ENCODE data around the gene RFC2. TPM values are rescaled to one million over a fixed set of nuclear protein-coding genes. Genes with fewer than 3 reads are reported as not detected.
"Not testable (repeated sequence)": the region's sequence is repeated elsewhere in the genome, so short reads cannot be mapped to it uniquely, and the experiment has no call there.

RFC2 gene
- total RNA-seq, 2 experiments from 2014 or later, result 52.5 to 55.9 TPM

GRCh38 chr7:74218343-74218698 lies 35.9 kb downstream of the RFC2 start:
- POLR2A ChIA-PET, result interaction anchor here (0.8 to 2.2 kb wide), 5 partner anchors 8 to 24 kb away, joined by 3 to 7 read pairs (median 3); partner anchors contain the start of gene LAT2
- no peak for DNase-seq
- H3K9me3 Mint-ChIP-seq, result no peaks in the 10 kb centered on the region
- no peak overlapping the region for H3K4me3 Mint-ChIP-seq
- peaks cover 32% of the 10 kb centered on the region for H3K4me1 Mint-ChIP-seq
- H3K27ac Mint-ChIP-seq, result peak overlapping the region; percentile 74
- H3K27me3 Mint-ChIP-seq, result no peaks in the 10 kb centered on the region
- CTCF ChIA-PET, result interaction anchor here (1.1 to 4.6 kb wide), 2 partner anchors 11 to 183 kb away, joined by 4 to 27 read pairs; no protein-coding TSS in a partner anchor
- H3K36me3 Mint-ChIP-seq (ENCODE audit: low read depth), result peaks cover 16% of the 10 kb centered on the region

GRCh38 chr7:74217455-74218342 lies 36.5 kb downstream of the RFC2 start:
- Mint-ChIP-seq H3K4me3 (peak overlapping the region; percentile 30), H3K27me3 (no peaks in the 10 kb centered on the region), H3K4me1 (peaks cover 34% of the 10 kb centered on the region), H3K9me3 (no peaks in the 10 kb centered on the region), H3K36me3 (ENCODE audit: low read depth) (peaks cover 12% of the 10 kb centered on the region), H3K27ac (peak overlapping the region; percentile 74)
- peak; percentile 46 for DNase-seq
- POLR2A ChIA-PET, result interaction anchor here (0.8 to 2.2 kb wide), 7 partner anchors 8 to 44 kb away, joined by 3 to 7 read pairs (median 3); partner anchors contain the start of genes EIF4H and LAT2
- CTCF ChIA-PET, result interaction anchor here (0.6 to 4.6 kb wide), 5 partner anchors 11 to 656 kb away, joined by 3 to 27 read pairs (median 3); no protein-coding TSS in a partner anchor

- H3K27ac Mint-ChIP-seq, result peak overlapping the region; percentile 73
- H3K9me3 Mint-ChIP-seq, result no peaks in the 10 kb centered on the region
- DNase-seq, result no peak
- H3K27me3 Mint-ChIP-seq, result no peaks in the 10 kb centered on the region
- CTCF ChIA-PET, result interaction anchor here (1.6 to 4.6 kb wide), 2 partner anchors 9 to 20 kb away, joined by 3 to 27 read pairs; no protein-coding TSS in a partner anchor
- H3K4me3 Mint-ChIP-seq, result no peak overlapping the region
- POLR2A ChIA-PET, result interaction anchor here (1.6 kb wide), 1 partner anchor 19 kb away, joined by 3 read pairs; no protein-coding TSS in a partner anchor
- peaks cover 37% of the 10 kb centered on the region for H3K4me1 Mint-ChIP-seq
- H3K36me3 Mint-ChIP-seq (ENCODE audit: low read depth), result peaks cover 12% of the 10 kb centered on the region
Observed at GRCh38 chr7:74216361-74216761, 37.8 kb downstream of the RFC2 start.

- POLR2A ChIA-PET, result no interaction called here
- H3K27ac Mint-ChIP-seq, result no peak overlapping the region
- no peak for DNase-seq
Observed at GRCh38 chr7:74215921-74216320, 38.3 kb downstream of the RFC2 start.

GRCh38 chr7:74214816-74215630 lies 39.2 kb downstream of the RFC2 start:
- H3K27me3 Mint-ChIP-seq, result no peaks in the 10 kb centered on the region
- peaks cover 12% of the 10 kb centered on the region for H3K36me3 Mint-ChIP-seq (ENCODE audit: low read depth)
- ChIA-PET CTCF (interaction anchor here (4.6 kb wide), 1 partner anchor 8 kb away, joined by 27 read pairs; no protein-coding TSS in a partner anchor), POLR2A (no interaction called here)
- no peak overlapping the region for H3K4me3 Mint-ChIP-seq
- peak overlapping the region; percentile 38 for H3K27ac Mint-ChIP-seq
- H3K9me3 Mint-ChIP-seq, result no peaks in the 10 kb centered on the region
- peaks cover 42% of the 10 kb centered on the region for H3K4me1 Mint-ChIP-seq
- no peak for DNase-seq

More at GRCh38 chr7:74215921-74216320, 38.3 kb downstream of the RFC2 start:
- no peak overlapping the region for H3K4me3 Mint-ChIP-seq
- H3K9me3 Mint-ChIP-seq, result no peaks in the 10 kb centered on the region
- no peaks in the 10 kb centered on the region for H3K27me3 Mint-ChIP-seq
- H3K4me1 Mint-ChIP-seq, result peaks cover 37% of the 10 kb centered on the region
- CTCF ChIA-PET, result interaction anchor here (1.6 to 4.6 kb wide), 2 partner anchors 9 to 20 kb away, joined by 3 to 27 read pairs; no protein-coding TSS in a partner anchor
- peaks cover 12% of the 10 kb centered on the region for H3K36me3 Mint-ChIP-seq (ENCODE audit: low read depth)

GRCh38 chr7:74212661-74213060 lies 41.5 kb downstream of the RFC2 start:
- no peaks in the 10 kb centered on the region for H3K9me3 Mint-ChIP-seq
- no peak overlapping the region for H3K4me3 Mint-ChIP-seq
- H3K36me3 Mint-ChIP-seq (ENCODE audit: low read depth), result peaks cover 4% of the 10 kb centered on the region
- ChIA-PET CTCF (interaction anchor here (0.7 to 10.6 kb wide), 2 partner anchors 37 to 189 kb away, joined by 4 to 170 read pairs; no protein-coding TSS in a partner anchor), POLR2A (interaction anchor here (2.4 kb wide), 1 partner anchor 40 kb away, joined by 9 read pairs; no protein-coding TSS in a partner anchor)
- DNase-seq, result no peak
- H3K27me3 Mint-ChIP-seq, result no peaks in the 10 kb centered on the region
- no peak overlapping the region for H3K27ac Mint-ChIP-seq
- H3K4me1 Mint-ChIP-seq, result peaks cover 45% of the 10 kb centered on the region

GRCh38 chr7:74208241-74208640 lies 46.0 kb downstream of the RFC2 start:
- H3K36me3 Mint-ChIP-seq (ENCODE audit: low read depth); H3K27ac Mint-ChIP-seq; H3K9me3 Mint-ChIP-seq; H3K27me3 Mint-ChIP-seq; DNase-seq; H3K4me3 Mint-ChIP-seq: not testable (repeated sequence)
- CTCF ChIA-PET, result interaction anchor here (0.6 to 10.6 kb wide), 7 partner anchors 8 to 283 kb away, joined by 3 to 170 read pairs (median 4); no protein-coding TSS in a partner anchor
- H3K4me1 Mint-ChIP-seq, result peaks cover 35% of the 10 kb centered on the region
- POLR2A ChIA-PET, result interaction anchor here (1.2 kb wide), 1 partner anchor 357 kb away, joined by 3 read pairs; no protein-coding TSS in a partner anchor

- H3K27ac Mint-ChIP-seq, result no peak overlapping the region
- POLR2A ChIA-PET, result interaction anchor here (2.6 kb wide), 1 partner anchor 33 kb away, joined by 8 read pairs; the partner anchor contains the start of gene EIF4H
Observed at GRCh38 chr7:74207586-74207985, 46.6 kb downstream of the RFC2 start.

GRCh38 chr7:74206589-74207120 lies 47.5 kb downstream of the RFC2 start:
- H3K9me3 Mint-ChIP-seq, result no peaks in the 10 kb centered on the region
- POLR2A ChIA-PET, result interaction anchor here (0.9 to 2.6 kb wide), 6 partner anchors 8 to 195 kb away, joined by 3 to 14 read pairs (median 4); partner anchors contain the start of genes EIF4H and RFC2
- peak overlapping the region; percentile 35 for H3K4me3 Mint-ChIP-seq
- peak; percentile 82 for DNase-seq
- no peak overlapping the region for H3K27ac Mint-ChIP-seq
- H3K4me1 Mint-ChIP-seq, result peaks cover 36% of the 10 kb centered on the region
- H3K27me3 Mint-ChIP-seq, result no peaks in the 10 kb centered on the region
- CTCF ChIA-PET, result interaction anchor here (0.6 to 10.6 kb wide), 44 partner anchors 9 to 385 kb away, joined by 3 to 170 read pairs (median 4); partner anchors contain the start of genes EIF4H and LIMK1
- H3K36me3 Mint-ChIP-seq (ENCODE audit: low read depth), result no peaks in the 10 kb centered on the region

More at GRCh38 chr7:74207586-74207985, 46.6 kb downstream of the RFC2 start:
- H3K9me3 Mint-ChIP-seq, result no peaks in the 10 kb centered on the region
- no peaks in the 10 kb centered on the region for H3K36me3 Mint-ChIP-seq (ENCODE audit: low read depth)
- CTCF ChIA-PET, result interaction anchor here (0.6 to 10.6 kb wide), 20 partner anchors 9 to 284 kb away, joined by 3 to 170 read pairs (median 6); no protein-coding TSS in a partner anchor
- peaks cover 38% of the 10 kb centered on the region for H3K4me1 Mint-ChIP-seq
- no peaks in the 10 kb centered on the region for H3K27me3 Mint-ChIP-seq
- no peak for DNase-seq
- no peak overlapping the region for H3K4me3 Mint-ChIP-seq

GRCh38 chr7:74206052-74206451 lies 48.1 kb downstream of the RFC2 start:
- H3K27ac Mint-ChIP-seq; H3K27me3 Mint-ChIP-seq; DNase-seq; H3K4me3 Mint-ChIP-seq; H3K9me3 Mint-ChIP-seq; H3K36me3 Mint-ChIP-seq (ENCODE audit: low read depth): not testable (repeated sequence)
- ChIA-PET POLR2A (interaction anchor here (0.9 to 2.6 kb wide), 6 partner anchors 8 to 195 kb away, joined by 3 to 14 read pairs (median 4); partner anchors contain the start of genes EIF4H and RFC2), CTCF (interaction anchor here (0.7 to 10.6 kb wide), 42 partner anchors 9 to 385 kb away, joined by 3 to 170 read pairs (median 5); partner anchors contain the start of genes EIF4H and LIMK1)
- peaks cover 35% of the 10 kb centered on the region for H3K4me1 Mint-ChIP-seq

GRCh38 chr7:74203956-74204618 lies 50.1 kb downstream of the RFC2 start:
- H3K36me3 Mint-ChIP-seq (ENCODE audit: low read depth), result peaks cover 2% of the 10 kb centered on the region
- no peaks in the 10 kb centered on the region for H3K9me3 Mint-ChIP-seq
- CTCF ChIA-PET, result interaction anchor here (0.6 to 10.6 kb wide), 5 partner anchors 11 to 197 kb away, joined by 3 to 170 read pairs (median 3); no protein-coding TSS in a partner anchor
- H3K4me1 Mint-ChIP-seq, result peaks cover 23% of the 10 kb centered on the region
- no peak overlapping the region for H3K4me3 Mint-ChIP-seq
- no peaks in the 10 kb centered on the region for H3K27me3 Mint-ChIP-seq
- H3K27ac Mint-ChIP-seq, result no peak overlapping the region
- DNase-seq, result no peak
- POLR2A ChIA-PET, result no interaction called here

Data from activated CD4-positive, alpha-beta memory T cell treated with anti-CD3 and anti-CD28 coated beads, Interleukin-2, amount 10 ng/mL, durations not matched to agents 7 days and 5 days (primary cell).